ENCODE measurements around the gene SASH1. TPM values are rescaled to one million over a fixed set of nuclear protein-coding genes. Genes with fewer than 3 reads are reported as not detected.

The SASH1 gene
- total RNA-seq, 1 donor from 2014 or later: 75.7 TPM

DNA sequence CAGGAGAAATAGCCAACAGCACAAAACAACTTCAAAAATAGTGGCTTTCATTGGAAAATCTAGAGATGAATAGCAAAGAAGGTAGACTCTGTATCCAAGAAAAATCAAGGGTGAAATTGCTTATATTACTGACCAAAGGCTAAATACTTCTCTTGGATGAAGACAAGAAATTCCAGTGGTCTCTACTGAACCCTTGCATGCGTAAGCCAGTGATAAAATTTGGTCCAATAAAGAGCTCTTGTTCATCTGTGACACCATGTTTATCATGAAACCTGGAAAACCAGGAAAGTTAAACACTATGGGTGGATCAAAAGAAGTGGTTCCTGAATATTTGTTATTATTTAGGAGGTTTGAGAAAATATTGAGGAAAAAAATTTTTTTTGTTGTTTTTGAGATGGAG, 25.6 kb upstream of the SASH1 start:
- Mint-ChIP-seq H3K4me1 (ENCODE audit: unreplicated experiment) (peaks cover 42% of the 10 kb centered on the region), H3K27me3 (ENCODE audit: unreplicated experiment) (no peaks in the 10 kb centered on the region), H3K4me3 (ENCODE audit: unreplicated experiment) (no peak overlapping the region), H3K27ac (ENCODE audit: unreplicated experiment) (peak overlapping the region; percentile 32), H3K36me3 (ENCODE audit: unreplicated experiment) (no peaks in the 10 kb centered on the region), H3K9me3 (ENCODE audit: unreplicated experiment) (no peaks in the 10 kb centered on the region)
- no peak for DNase-seq (ENCODE audit: extremely low spot score, unreplicated experiment)
- TF ChIP-seq, protein P1, sequence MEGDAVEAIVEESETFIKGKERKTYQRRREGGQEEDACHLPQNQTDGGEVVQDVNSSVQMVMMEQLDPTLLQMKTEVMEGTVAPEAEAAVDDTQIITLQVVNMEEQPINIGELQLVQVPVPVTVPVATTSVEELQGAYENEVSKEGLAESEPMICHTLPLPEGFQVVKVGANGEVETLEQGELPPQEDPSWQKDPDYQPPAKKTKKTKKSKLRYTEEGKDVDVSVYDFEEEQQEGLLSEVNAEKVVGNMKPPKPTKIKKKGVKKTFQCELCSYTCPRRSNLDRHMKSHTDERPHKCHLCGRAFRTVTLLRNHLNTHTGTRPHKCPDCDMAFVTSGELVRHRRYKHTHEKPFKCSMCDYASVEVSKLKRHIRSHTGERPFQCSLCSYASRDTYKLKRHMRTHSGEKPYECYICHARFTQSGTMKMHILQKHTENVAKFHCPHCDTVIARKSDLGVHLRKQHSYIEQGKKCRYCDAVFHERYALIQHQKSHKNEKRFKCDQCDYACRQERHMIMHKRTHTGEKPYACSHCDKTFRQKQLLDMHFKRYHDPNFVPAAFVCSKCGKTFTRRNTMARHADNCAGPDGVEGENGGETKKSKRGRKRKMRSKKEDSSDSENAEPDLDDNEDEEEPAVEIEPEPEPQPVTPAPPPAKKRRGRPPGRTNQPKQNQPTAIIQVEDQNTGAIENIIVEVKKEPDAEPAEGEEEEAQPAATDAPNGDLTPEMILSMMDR (IDR thresholded peaks at IDR 0.05): no peak

DNA sequence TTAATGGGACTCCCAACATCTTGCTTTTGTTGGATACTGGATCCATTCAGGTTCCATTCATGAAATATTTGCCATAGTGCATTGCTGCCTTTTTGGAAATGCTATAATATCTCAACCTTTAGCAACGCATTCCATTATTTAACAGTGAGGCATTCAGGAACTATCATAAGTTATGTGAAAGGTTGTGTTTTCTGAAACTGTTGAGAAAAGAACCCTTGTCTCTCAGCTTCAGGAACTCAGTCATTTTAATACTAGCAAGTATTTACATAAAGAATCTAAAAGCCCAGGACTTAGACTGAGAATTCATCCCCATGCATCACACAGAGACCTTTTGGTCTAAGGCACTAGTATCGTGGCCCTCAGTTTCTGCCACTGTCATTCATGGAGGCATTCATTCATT, 24.9 kb upstream of the SASH1 start:
- no peak for DNase-seq (ENCODE audit: extremely low spot score, unreplicated experiment)
- TF ChIP-seq, protein P1 (IDR thresholded peaks at IDR 0.05): no peak
- Mint-ChIP-seq H3K27ac (ENCODE audit: unreplicated experiment) (peak overlapping the region; percentile 32), H3K4me1 (ENCODE audit: unreplicated experiment) (peaks cover 37% of the 10 kb centered on the region), H3K9me3 (ENCODE audit: unreplicated experiment) (no peaks in the 10 kb centered on the region), H3K36me3 (ENCODE audit: unreplicated experiment) (no peaks in the 10 kb centered on the region), H3K4me3 (ENCODE audit: unreplicated experiment) (no peak overlapping the region), H3K27me3 (ENCODE audit: unreplicated experiment) (no peaks in the 10 kb centered on the region)

DNA sequence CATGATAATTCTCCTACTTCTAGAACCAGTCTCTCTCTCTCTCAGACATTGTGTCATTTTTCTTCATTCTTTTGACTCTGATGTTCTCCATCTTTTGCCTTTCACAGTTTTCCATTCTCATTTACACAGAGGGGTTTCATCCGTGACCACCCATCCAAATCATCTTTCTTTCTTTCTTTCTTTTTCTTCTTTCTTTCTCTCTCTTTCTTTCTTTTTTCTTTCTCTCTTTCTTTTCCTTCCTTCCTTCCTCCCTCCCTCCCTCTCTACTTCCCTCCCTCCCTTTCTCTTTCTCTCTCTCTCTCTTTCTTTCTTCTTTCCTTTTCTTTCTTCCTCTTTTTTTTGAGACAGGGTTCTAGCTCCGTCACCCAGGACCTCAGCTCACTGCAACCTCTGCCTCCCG, 19.9 kb upstream of the SASH1 start:
- no peaks in the 10 kb centered on the region for H3K9me3 Mint-ChIP-seq (ENCODE audit: unreplicated experiment)
- no peak overlapping the region for H3K4me3 Mint-ChIP-seq (ENCODE audit: unreplicated experiment)
- peaks cover 23% of the 10 kb centered on the region for H3K4me1 Mint-ChIP-seq (ENCODE audit: unreplicated experiment)
- TF ChIP-seq, protein P1 (IDR thresholded peaks at IDR 0.05): no peak
- no peaks in the 10 kb centered on the region for H3K36me3 Mint-ChIP-seq (ENCODE audit: unreplicated experiment)
- no peaks in the 10 kb centered on the region for H3K27me3 Mint-ChIP-seq (ENCODE audit: unreplicated experiment)
- no peak for DNase-seq (ENCODE audit: extremely low spot score, unreplicated experiment)
- no peak overlapping the region for H3K27ac Mint-ChIP-seq (ENCODE audit: unreplicated experiment)

DNA sequence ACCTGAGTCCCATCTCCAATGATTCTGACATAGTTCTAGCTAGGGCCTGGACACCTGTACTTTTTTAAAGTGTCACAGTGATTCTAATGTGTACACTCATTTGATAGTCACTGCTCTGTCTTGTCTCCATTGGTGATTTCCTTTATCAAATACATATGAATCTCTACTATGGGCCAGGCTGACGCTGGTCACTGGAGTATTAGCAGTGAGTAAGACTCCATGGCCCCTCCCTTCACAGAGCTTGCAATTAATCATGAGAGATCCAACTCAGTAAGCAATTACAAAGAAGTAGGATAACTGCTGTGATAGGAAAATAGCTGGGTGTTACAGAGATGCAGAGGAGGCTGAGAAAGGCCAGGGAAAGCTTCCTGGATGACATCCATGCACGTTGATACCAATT, 19.3 kb upstream of the SASH1 start:
- TF ChIP-seq, protein P1 (IDR thresholded peaks at IDR 0.05): no peak
- Mint-ChIP-seq H3K27me3 (ENCODE audit: unreplicated experiment) (no peaks in the 10 kb centered on the region), H3K9me3 (ENCODE audit: unreplicated experiment) (no peaks in the 10 kb centered on the region), H3K36me3 (ENCODE audit: unreplicated experiment) (no peaks in the 10 kb centered on the region), H3K27ac (ENCODE audit: unreplicated experiment) (no peak overlapping the region), H3K4me3 (ENCODE audit: unreplicated experiment) (no peak overlapping the region), H3K4me1 (ENCODE audit: unreplicated experiment) (peaks cover 19% of the 10 kb centered on the region)
- no peak for DNase-seq (ENCODE audit: extremely low spot score, unreplicated experiment)

DNA sequence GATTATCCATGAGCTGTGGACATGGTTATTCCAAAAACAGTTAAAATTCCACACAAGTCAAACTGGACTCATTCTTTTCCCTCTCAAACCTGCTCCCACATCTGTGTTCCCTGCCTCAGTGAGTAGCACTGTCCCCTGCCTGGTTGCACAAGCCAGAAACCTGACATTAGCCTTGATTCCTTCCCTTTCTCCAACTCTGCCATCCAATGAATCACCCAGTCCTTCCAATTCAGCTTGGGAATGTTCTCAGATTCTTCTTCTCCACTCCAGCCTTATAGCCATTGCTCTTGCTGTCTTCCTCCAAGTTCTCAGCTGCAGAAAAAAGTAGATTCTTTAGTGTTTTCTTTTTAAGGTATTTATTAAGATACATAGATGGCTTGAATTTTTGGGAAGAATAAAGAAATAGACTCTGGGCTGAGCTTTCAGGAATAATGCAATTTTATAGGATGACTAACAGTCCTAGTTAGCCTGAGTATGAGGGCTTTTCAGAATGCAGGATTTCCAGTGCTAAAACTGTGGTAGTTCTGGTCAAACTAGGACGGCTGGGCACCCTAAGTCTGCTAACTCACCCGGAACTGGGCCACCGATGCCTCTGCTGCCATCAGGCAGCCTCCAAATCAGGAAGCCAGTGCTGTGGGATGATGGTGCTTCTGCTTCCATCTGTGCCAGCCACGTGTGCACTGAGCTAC, 18.2 kb upstream of the SASH1 start:
- Mint-ChIP-seq H3K9me3 (ENCODE audit: unreplicated experiment) (no peaks in the 10 kb centered on the region), H3K27me3 (ENCODE audit: unreplicated experiment) (no peaks in the 10 kb centered on the region), H3K4me3 (ENCODE audit: unreplicated experiment) (no peak overlapping the region), H3K36me3 (ENCODE audit: unreplicated experiment) (no peaks in the 10 kb centered on the region), H3K27ac (ENCODE audit: unreplicated experiment) (peak overlapping the region; percentile 11), H3K4me1 (ENCODE audit: unreplicated experiment) (peaks cover 24% of the 10 kb centered on the region)
- DNase-seq (ENCODE audit: extremely low spot score, unreplicated experiment): no peak
- TF ChIP-seq, protein P1 (IDR thresholded peaks at IDR 0.05): no peak

Data from osteocyte (in vitro differentiated cells).